GM18858 (cell line): ENCODE data around the gene WSCD1.

Source experiments
- ATAC-seq: cut with Tn5 transposase; IDR thresholded peaks from one replicate; pipeline ENCODE4 v1.9.1; 2021; ENCODE audit not compliant: unreplicated experiment

Gene WSCD1

GRCh38 chr17:6084311-6085161 lies 14.4 kb downstream of the WSCD1 start:
- ATAC-seq: no peak

- ATAC-seq: no peak
Measured at GRCh38 chr17:6085812-6086211, 15.6 kb downstream of the WSCD1 start.

GRCh38 chr17:6086603-6087400 lies 16.6 kb downstream of the WSCD1 start:
- no peak for ATAC-seq

- ATAC-seq: no peak
Measured at GRCh38 chr17:6088141-6088540, 18.0 kb downstream of the WSCD1 start.

- ATAC-seq: no peak
Measured at GRCh38 chr17:6090253-6090652, 20.1 kb downstream of the WSCD1 start.

- ATAC-seq: no peak
Measured at GRCh38 chr17:6092182-6092902, 22.2 kb downstream of the WSCD1 start.

- ATAC-seq: no peak
Measured at GRCh38 chr17:6092903-6093468, 22.8 kb downstream of the WSCD1 start.

- no peak for ATAC-seq
Measured at GRCh38 chr17:6094453-6094852, 24.3 kb downstream of the WSCD1 start.

- ATAC-seq: no peak
Measured at GRCh38 chr17:6094926-6095325, 24.7 kb downstream of the WSCD1 start.

- no peak for ATAC-seq
Measured at GRCh38 chr17:6095501-6095900, 25.3 kb downstream of the WSCD1 start.

GRCh38 chr17:6096201-6097004 lies 26.2 kb downstream of the WSCD1 start:
- ATAC-seq: no peak

- ATAC-seq: no peak
Measured at GRCh38 chr17:6097005-6097279, 26.8 kb downstream of the WSCD1 start.

- ATAC-seq: no peak
Measured at GRCh38 chr17:6098050-6098822, 28.1 kb downstream of the WSCD1 start.

- ATAC-seq: no peak
Measured at GRCh38 chr17:6098823-6099180, 28.6 kb downstream of the WSCD1 start.

- no peak for ATAC-seq
Measured at GRCh38 chr17:6099492-6099891, 29.3 kb downstream of the WSCD1 start.

GRCh38 chr17:6100146-6100545 lies 30.0 kb downstream of the WSCD1 start:
- no peak for ATAC-seq

GRCh38 chr17:6100891-6101500 lies 30.8 kb downstream of the WSCD1 start:
- ATAC-seq: no peak

- no peak for ATAC-seq
Measured at GRCh38 chr17:6101706-6102105, 31.5 kb downstream of the WSCD1 start.

- no peak for ATAC-seq
Measured at GRCh38 chr17:6102615-6103014, 32.4 kb downstream of the WSCD1 start.
